Liver (tissue), 9 donors: ENCODE data around the gene NUDT14. TPM values are rescaled to one million over a fixed set of nuclear protein-coding genes. Genes with fewer than 3 reads are reported as not detected.

Source experiments
- DNase-seq: peaks from one replicate; pipeline ENCODE4 v3.0.0-alpha.2; 2017; ENCODE audit warnings: low spot score
- H3K27ac ChIP-seq, 2 donors: one replicate each; pipeline ENCODE4 v1.7.0; 2013; ENCODE audit warnings: inconsistent platforms in 2 of 2, low read length in 2 of 2, control low read depth in 1 of 2, low read depth in 1 of 2, mild to moderate bottlenecking in 1 of 2
- H3K27me3 ChIP-seq, 4 donors: one replicate each; pipeline versions ENCODE4 v1.6.1 to v1.7.0; 2013; ENCODE audit warnings: low read length in 3 of 4, inconsistent platforms in 1 of 4, mild to moderate bottlenecking in 1 of 4, moderate library complexity in 1 of 4; ENCODE audit not compliant: control insufficient read depth in 4 of 4, insufficient read depth in 4 of 4
- H3K36me3 ChIP-seq, 4 donors: one replicate each; pipeline versions ENCODE4 v1.6.1 to v1.7.0; 2013; ENCODE audit warnings: low read length in 3 of 4, mild to moderate bottlenecking in 3 of 4, low read depth in 1 of 4, moderate library complexity in 1 of 4; ENCODE audit not compliant: control insufficient read depth in 4 of 4, insufficient read depth in 3 of 4
- H3K4me1 ChIP-seq, 4 donors: one replicate each; pipeline versions ENCODE4 v1.6.1 to v1.7.0; 2013; ENCODE audit warnings: low read length in 3 of 4, mild to moderate bottlenecking in 3 of 4, moderate library complexity in 1 of 4; ENCODE audit not compliant: control insufficient read depth in 4 of 4, insufficient read depth in 4 of 4
- H3K4me3 ChIP-seq, 3 donors: one replicate each; pipeline versions ENCODE4 v1.6.1 to v1.7.0; 2013; ENCODE audit warnings: low read length in 3 of 3, control low read depth in 1 of 3, low read depth in 1 of 3, mild to moderate bottlenecking in 1 of 3
- H3K9ac ChIP-seq, 2 donors: one replicate each; pipeline ENCODE4 v1.7.0; 2013; ENCODE audit warnings: low read length in 2 of 2, mild to moderate bottlenecking in 2 of 2, moderate library complexity in 2 of 2, control low read depth in 1 of 2, low read depth in 1 of 2
- H3K9me3 ChIP-seq, 4 donors: one replicate each; pipeline versions ENCODE4 v1.6.1 to v1.7.0; 2013; ENCODE audit warnings: low read length in 3 of 4; ENCODE audit not compliant: control insufficient read depth in 4 of 4
- ATF3 ChIP-seq: IDR thresholded peaks from 2 replicates; pipeline ENCODE4 v1.6.1; 2016; ENCODE audit warnings: antibody characterized with exemption
- CTCF ChIP-seq: fragments of 150-350 bp; IDR thresholded peaks from 2 replicates; pipeline ENCODE4 v1.5.1; 2017; ENCODE audit warnings: improper control_type of control experiment, low read depth, low read length; ENCODE audit not compliant: missing input control
- EGR1 ChIP-seq, 2 donors: IDR thresholded peaks; 2 replicates each; pipeline ENCODE4 v1.6.1; 2016 to 2018; ENCODE audit warnings: antibody characterized with exemption in 2 of 2, low read depth in 2 of 2
- FOXA1 ChIP-seq: IDR thresholded peaks from 2 replicates; pipeline ENCODE4 v1.6.1; 2016; ENCODE audit warnings: antibody characterized with exemption
- FOXA2 ChIP-seq: IDR thresholded peaks from 2 replicates; pipeline ENCODE4 v1.6.1; 2016; ENCODE audit warnings: antibody characterized with exemption
- GABPA ChIP-seq, 2 donors: IDR thresholded peaks in 1 of 2; conservative IDR thresholded peaks in 1 of 2; 2 replicates each; pipeline ENCODE4 v1.6.1; 2016; ENCODE audit warnings: antibody characterized with exemption in 2 of 2, mild to moderate bottlenecking in 1 of 2, moderate library complexity in 1 of 2
- HNF4A ChIP-seq, 2 donors: conservative IDR thresholded peaks; 2 replicates each; pipeline ENCODE4 v1.6.1; 2016; ENCODE audit warnings: antibody characterized with exemption in 2 of 2, mild to moderate bottlenecking in 2 of 2
- HNF4G ChIP-seq: IDR thresholded peaks from 2 replicates; pipeline ENCODE4 v1.6.1; 2016; ENCODE audit warnings: antibody characterized with exemption
- JUND ChIP-seq, 2 donors: IDR thresholded peaks; 2 replicates each; pipeline ENCODE4 v1.6.1; 2016; ENCODE audit warnings: antibody characterized with exemption in 2 of 2
- MAX ChIP-seq: IDR thresholded peaks from 2 replicates; pipeline ENCODE4 v1.6.1; 2016; ENCODE audit warnings: antibody characterized with exemption
- NR2F2 ChIP-seq: IDR thresholded peaks from 2 replicates; pipeline ENCODE4 v1.6.1; 2016; ENCODE audit warnings: antibody characterized with exemption
- RAD21 ChIP-seq, 2 donors: IDR thresholded peaks; 2 replicates each; pipeline ENCODE4 v1.6.1; 2016; ENCODE audit warnings: antibody characterized with exemption in 2 of 2, mild to moderate bottlenecking in 2 of 2
- REST ChIP-seq: IDR thresholded peaks from 2 replicates; pipeline ENCODE4 v1.6.1; 2016; ENCODE audit warnings: antibody characterized with exemption, mild to moderate bottlenecking
- RXRA ChIP-seq, 2 donors: IDR thresholded peaks; 2 replicates each; pipeline ENCODE4 v1.6.1; 2017 to 2018; ENCODE audit warnings: antibody characterized with exemption in 2 of 2, mild to moderate bottlenecking in 1 of 2
- SP1 ChIP-seq: IDR thresholded peaks from 2 replicates; pipeline ENCODE4 v1.6.1; 2018; ENCODE audit warnings: antibody characterized with exemption, mild to moderate bottlenecking
- TAF1 ChIP-seq: conservative IDR thresholded peaks from 2 replicates; pipeline ENCODE4 v1.6.1; 2016; ENCODE audit warnings: antibody characterized with exemption, mild to moderate bottlenecking
- YY1 ChIP-seq: IDR thresholded peaks from 2 replicates; pipeline ENCODE4 v1.6.1; 2016; ENCODE audit warnings: antibody characterized with exemption, mild to moderate bottlenecking
- ZBTB33 ChIP-seq: IDR thresholded peaks from 2 replicates; pipeline ENCODE4 v1.6.1; 2016; ENCODE audit warnings: antibody characterized with exemption
- WGBS: extraction: QIAGEN DNeasy Blood & Tissue Kit; methylation state at CpG from one replicate; pipeline ENCODE4 v1.1.7; 2013; 5-methylcytosine and 5-hydroxymethylcytosine counted together
- polyA plus RNA-seq, 2 donors: library from polyadenylated mRNA; stranded (reverse) in 1 of 2; unstranded in 1 of 2; fragments of 200-250 nt in 1 of 2; fragments of >200 nt in 1 of 2; fragmentation: Nextera tagmentation in 1 of 2; extraction: Ambion mirVana in 1 of 2; gene quantifications; one replicate each; pipeline versions ENCODE4 v1.2.1 to v1.2.3, GENCODE V29; 2013 to 2015
- total RNA-seq, 2 donors: library from RNA; depleted of rRNA; stranded (reverse); fragments of >200 nt; gene quantifications; one replicate each; pipeline ENCODE4 v1.2.3, GENCODE V29; 2014
- donor health status: healthy.
- donor health status: healthy.
- donor health status: healthy.
- donor health status: healthy.
- donor health status: healthy.

Gene NUDT14
- total and polyA plus RNA-seq, 4 donors: 3.8 to 24.2 (median 8.0) TPM

GRCh38 chr14:105181549-105182295 is 610 bp upstream of the NUDT14 start:
- H3K27ac ChIP-seq: no peak overlapping the region
- peak; percentile 50 to 56 for TF ChIP-seq HNF4A (conservative IDR thresholded peaks at IDR 0.05)
- TF ChIP-seq SP1: no peak

GRCh38 chr14:105179191-105179590 is 1.9 kb downstream of the NUDT14 start:
- 96% methylated on average over 13 of the region's 13 CpGs for WGBS
- Histone ChIP-seq H3K4me1 (peaks cover 4 to 32% (median 14%) of the 10 kb centered on the region in 4 donors), H3K27me3 (no peaks in the 10 kb centered on the region), H3K36me3 (no peaks in the 10 kb centered on the region), H3K9me3 (no peaks in the 10 kb centered on the region), H3K27ac (no peak overlapping the region), H3K4me3 (no peak overlapping the region), H3K9ac (no peak overlapping the region)
- DNase-seq: no peak
- no peak for TF ChIP-seq EGR1 (IDR thresholded peaks at IDR 0.05; ENCODE audit: low read depth in 2 of 2)
- TF ChIP-seq HNF4G: no peak
- no peak for TF ChIP-seq ZBTB33
- no peak for TF ChIP-seq MAX
- TF ChIP-seq RAD21 (IDR thresholded peaks at IDR 0.05): no peak
- no peak for TF ChIP-seq FOXA1
- no peak for TF ChIP-seq TAF1
- TF ChIP-seq CTCF: no peak
- TF ChIP-seq NR2F2: no peak
- no peak for TF ChIP-seq JUND (IDR thresholded peaks at IDR 0.05)
- TF ChIP-seq YY1: no peak
- TF ChIP-seq GABPA (IDR thresholded peaks at IDR 0.05 in 1 of 2, conservative IDR thresholded peaks at IDR 0.05 in 1 of 2): no peak
- no peak for TF ChIP-seq ATF3
- no peak for TF ChIP-seq RXRA (IDR thresholded peaks at IDR 0.05)
- no peak for TF ChIP-seq FOXA2
- no peak for TF ChIP-seq HNF4A (conservative IDR thresholded peaks at IDR 0.05)
- TF ChIP-seq REST: no peak
- no peak for TF ChIP-seq SP1

More at GRCh38 chr14:105181549-105182295, 610 bp upstream of the NUDT14 start:
- H3K36me3 ChIP-seq: no peaks in the 10 kb centered on the region
- DNase-seq: no peak
- 50% methylated on average over 21 of the region's 21 CpGs for WGBS
- H3K9me3 ChIP-seq: no peaks in the 10 kb centered on the region
- no peaks in the 10 kb centered on the region for H3K27me3 ChIP-seq
- no peak overlapping the region for H3K9ac ChIP-seq
- peaks cover 4 to 32% (median 14%) of the 10 kb centered on the region in 4 donors for H3K4me1 ChIP-seq
- peak overlapping the region in 1 of 3 donors; percentile 73 for H3K4me3 ChIP-seq
